HG02610 (cell line): Measurements from ENCODE around the gene PGAP1.

Source experiments
- ATAC-seq: cut with Tn5 transposase; IDR thresholded peaks from one replicate; pipeline ENCODE4 v1.9.1; 2021; ENCODE audit warnings: mild to moderate bottlenecking, moderate library complexity; ENCODE audit not compliant: unreplicated experiment

Gene PGAP1

GRCh38 chr2:196900843-196901242 is 25.7 kb downstream of the PGAP1 start:
- ATAC-seq = no peak

- ATAC-seq = no peak
Measured at GRCh38 chr2:196899976-196900375, 26.5 kb downstream of the PGAP1 start.

- ATAC-seq = no peak
Measured at GRCh38 chr2:196891136-196891535, 35.4 kb downstream of the PGAP1 start.

GRCh38 chr2:196887431-196887830 is 39.1 kb downstream of the PGAP1 start:
- ATAC-seq = no peak

- no peak for ATAC-seq
Measured at GRCh38 chr2:196884368-196884767, 42.1 kb downstream of the PGAP1 start.

- no peak for ATAC-seq
Measured at GRCh38 chr2:196876364-196876763, 50.1 kb downstream of the PGAP1 start.

- ATAC-seq = no peak
Measured at GRCh38 chr2:196875414-196875813, 51.1 kb downstream of the PGAP1 start.

GRCh38 chr2:196873511-196873910 is 53.0 kb downstream of the PGAP1 start:
- no peak for ATAC-seq

- ATAC-seq = no peak
Measured at GRCh38 chr2:196854629-196855028, 71.9 kb downstream of the PGAP1 start.

- ATAC-seq = no peak
Measured at GRCh38 chr2:196853301-196854087, 73.0 kb downstream of the PGAP1 start.

GRCh38 chr2:196851088-196851487 is 75.4 kb downstream of the PGAP1 start:
- no peak for ATAC-seq

- ATAC-seq = no peak
Measured at GRCh38 chr2:196849895-196850294, 76.6 kb downstream of the PGAP1 start.

- ATAC-seq = no peak
Measured at GRCh38 chr2:196846295-196846694, 80.2 kb downstream of the PGAP1 start.

- no peak for ATAC-seq
Measured at GRCh38 chr2:196845371-196845770, 81.1 kb downstream of the PGAP1 start.

- ATAC-seq = no peak
Measured at GRCh38 chr2:196840171-196840570, 86.3 kb downstream of the PGAP1 start.

- ATAC-seq = no peak
Measured at GRCh38 chr2:196839574-196839973, 86.9 kb downstream of the PGAP1 start.

GRCh38 chr2:196836440-196836839 is 90.1 kb downstream of the PGAP1 start:
- ATAC-seq = no peak

- ATAC-seq = no peak
Measured at GRCh38 chr2:196830701-196831100, 95.8 kb downstream of the PGAP1 start.

- ATAC-seq = no peak
Measured at GRCh38 chr2:196827356-196827755, 99.2 kb downstream of the PGAP1 start.

GRCh38 chr2:196823750-196824522 is 102.6 kb downstream of the PGAP1 start:
- ATAC-seq = no peak

- ATAC-seq = no peak
Measured at GRCh38 chr2:196821195-196821594, 105.3 kb downstream of the PGAP1 start.

- no peak for ATAC-seq
Measured at GRCh38 chr2:196809260-196809659, 117.2 kb downstream of the PGAP1 start, which contains the start of gene C2orf66. TSS of gene C2orf66 (minus strand) at chr2:196809355. CDS start at chr2:196809336, 19 bp downstream.
